ENCODE data around the gene RMP24. TPM values are rescaled to one million over a fixed set of nuclear protein-coding genes. Genes with fewer than 3 reads are reported as not detected.
"Not testable (repeated sequence)": the region's sequence is repeated elsewhere in the genome, so short reads cannot be mapped to it uniquely, and the experiment has no call there.

RMP24 gene

DNA sequence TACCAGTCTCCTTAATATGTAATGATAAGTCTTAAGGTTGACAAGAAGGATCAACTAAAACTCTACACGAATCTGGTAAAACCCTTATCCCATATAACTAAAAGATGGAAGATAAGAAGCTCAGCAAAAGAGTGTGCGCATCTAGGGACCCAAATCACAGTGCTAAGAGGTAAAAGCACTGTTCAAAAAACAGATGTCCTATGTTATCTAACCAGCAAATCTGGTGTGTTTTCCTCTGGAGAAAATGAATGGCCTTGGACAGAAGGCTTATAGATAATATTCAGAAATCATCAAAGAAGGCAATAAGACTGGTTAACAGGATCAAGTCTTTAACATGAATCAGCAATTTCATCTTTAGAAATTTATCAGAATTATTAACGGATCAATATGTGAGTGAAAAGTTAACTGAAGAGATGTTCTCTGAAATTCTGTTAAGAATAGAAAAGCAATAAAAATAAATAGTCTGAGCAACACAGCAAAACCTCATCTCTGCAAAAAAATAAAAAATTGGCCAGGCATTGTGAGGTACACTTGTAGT, 47.8 kb downstream of the RMP24 start:
- intact Hi-C loops (cut with DNase I), result no loop called here
- no peak for DNase-seq (ENCODE audit: low spot score)

DNA sequence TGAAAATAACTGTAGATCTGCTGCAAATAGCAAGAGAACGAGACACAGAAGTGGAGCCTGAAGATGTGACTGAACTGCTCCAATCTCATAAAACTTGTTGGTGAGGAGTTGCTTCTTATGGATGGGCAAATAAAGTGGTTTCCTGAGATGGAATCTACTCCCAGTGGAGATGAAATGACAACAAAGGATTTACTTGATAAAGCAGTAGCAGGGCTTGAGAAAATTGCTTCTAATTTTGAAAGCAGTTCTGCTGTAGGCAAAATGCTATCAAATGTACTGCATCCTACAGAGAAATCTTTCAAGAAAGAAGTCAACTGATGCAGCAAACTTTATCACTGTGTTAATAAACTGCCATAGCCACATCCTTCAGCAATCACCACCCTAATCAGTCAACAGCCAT, 50.9 kb downstream of the RMP24 start:
- intact Hi-C loops (cut with DNase I), result no loop called here
- no peak for DNase-seq (ENCODE audit: low spot score)

DNA sequence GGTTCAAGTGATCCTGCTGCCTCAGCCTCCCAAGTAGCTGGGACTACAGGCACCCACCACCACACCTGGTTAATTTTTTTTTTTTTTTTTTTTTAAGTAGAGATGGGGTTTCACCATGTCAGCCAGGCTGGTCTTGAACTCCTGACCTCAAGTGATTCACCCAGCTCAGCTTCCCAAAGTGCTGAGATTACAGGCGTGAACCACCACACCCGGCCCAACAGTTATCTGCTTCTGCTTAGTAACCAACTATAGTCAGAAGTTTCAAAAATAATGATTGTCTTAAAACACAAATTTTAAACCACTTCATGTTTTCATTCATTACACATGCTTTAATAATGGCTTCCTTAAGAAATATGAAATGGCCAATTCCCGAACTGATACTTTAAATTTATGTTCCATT, 51.8 kb downstream of the RMP24 start:
- DNase-seq (ENCODE audit: low spot score); intact Hi-C loops (cut with DNase I): not testable (repeated sequence)

DNA sequence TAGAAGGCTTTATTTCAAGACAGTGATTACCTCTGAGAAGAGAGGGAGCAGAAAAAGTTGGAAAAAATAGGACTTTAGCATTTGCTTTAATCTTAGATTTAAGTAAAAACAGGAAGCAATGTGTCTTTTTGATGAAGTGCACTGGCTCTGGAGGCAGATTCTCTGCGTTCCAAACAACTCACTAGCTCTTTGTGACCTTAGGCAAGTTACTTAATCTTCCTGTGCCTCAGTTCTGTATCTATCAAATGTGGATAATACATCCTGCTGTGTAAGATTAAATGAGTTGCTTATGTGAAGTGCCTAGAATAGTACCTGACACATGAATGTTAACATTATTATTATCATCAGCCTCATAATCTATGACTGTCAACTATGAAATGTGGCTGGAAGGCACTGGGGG, 52.5 kb downstream of the RMP24 start:
- intact Hi-C loops (cut with DNase I), result no loop called here
- DNase-seq (ENCODE audit: low spot score), result no peak

DNA sequence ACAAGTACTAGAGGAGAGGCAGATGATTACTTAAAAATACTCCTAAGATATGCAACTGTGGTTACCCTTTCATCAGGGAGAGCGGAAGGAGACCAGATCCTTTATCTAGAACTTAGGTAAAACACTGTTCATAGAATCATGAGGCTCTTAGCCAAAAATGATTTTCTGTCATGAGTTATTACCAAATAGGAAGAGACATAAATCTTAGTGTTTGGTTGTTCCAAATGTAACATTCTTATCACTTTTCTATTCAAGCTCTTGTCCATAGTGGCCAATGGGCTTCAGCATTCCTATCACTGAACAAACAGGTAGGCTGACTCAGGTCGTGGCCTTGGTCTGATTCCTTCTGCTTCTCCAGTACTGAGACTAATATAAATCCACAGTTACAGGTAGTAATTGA, 56.4 kb downstream of the RMP24 start:
- DNase-seq (ENCODE audit: low spot score), result no peak
- intact Hi-C loops (cut with DNase I), result no loop called here

Small RNAs within 50 kb of the gene (microRNA-seq; reads per million reads assigned to microRNA genes)
- not detected for gene MIR3929

Other genes starting within 250 kb of the RMP24 start
- gene RPRD1A, start 94.9 kb downstream of the RMP24 start, total RNA-seq, result 50.7 TPM
- 15.6 TPM for gene SLC39A6, start 156.7 kb downstream of the RMP24 start, total RNA-seq
- gene ELP2, start 157.2 kb downstream of the RMP24 start, total RNA-seq, result 50.4 TPM
- gene MOCOS, start 214.8 kb downstream of the RMP24 start, total RNA-seq, result 0.38 TPM